Karpas-422 (cell line): ENCODE results near the gene ERCC6L2. TPM values are rescaled to one million over a fixed set of nuclear protein-coding genes. Genes with fewer than 3 reads are reported as not detected.

Source experiments
- DNase-seq: peaks from one replicate; pipeline ENCODE4 v3.0.0-alpha.2; 2015
- H2AFZ ChIP-seq: fragments of 200-600 bp; sonication (generic); 2 replicates; pipeline ENCODE4 v1.6.1; 2014; ENCODE audit warnings: antibody characterized with exemption, low read length, mixed read lengths
- H3K27ac ChIP-seq: fragments of 200-600 bp; sonication (generic); 2 replicates; pipeline ENCODE4 v1.5.1; 2014; ENCODE audit warnings: mild to moderate bottlenecking, low read length, moderate library complexity
- H3K27me3 ChIP-seq: fragments of 200-600 bp; sonication (generic); 2 replicates; pipeline ENCODE4 v1.6.1; 2014; ENCODE audit warnings: low read length, mixed read lengths
- H3K36me3 ChIP-seq: fragments of 200-600 bp; sonication (generic); 2 replicates; pipeline ENCODE4 v1.6.1; 2014; ENCODE audit warnings: low read length, mixed read lengths; ENCODE audit not compliant: insufficient read depth
- H3K4me1 ChIP-seq: fragments of 200-600 bp; sonication (generic); 2 replicates; pipeline ENCODE4 v1.6.1; 2014; ENCODE audit warnings: mild to moderate bottlenecking, low read length, mixed read lengths
- H3K4me2 ChIP-seq: fragments of 200-600 bp; sonication (generic); 2 replicates; pipeline ENCODE4 v1.6.1; 2014; ENCODE audit warnings: low read length, low read depth, mild to moderate bottlenecking; ENCODE audit not compliant: poor library complexity, severe bottlenecking
- H3K4me3 ChIP-seq: fragments of 200-600 bp; sonication (generic); 2 replicates; pipeline ENCODE4 v1.5.1; 2014; ENCODE audit warnings: mild to moderate bottlenecking, antibody characterized with exemption, low read length, mixed read lengths
- H3K79me2 ChIP-seq: fragments of 200-600 bp; sonication (generic); 2 replicates; pipeline ENCODE4 v1.6.1; 2014; ENCODE audit warnings: mild to moderate bottlenecking, low read length, mixed read lengths
- H3K9ac ChIP-seq: fragments of 200-600 bp; sonication (generic); 2 replicates; pipeline ENCODE4 v1.6.0; 2014; ENCODE audit warnings: low read length
- H3K9me2 ChIP-seq: fragments of 200-600 bp; sonication (generic), shearing (Covaris generic); replicated peaks from 2 replicates; pipeline ENCODE4 v1.6.0; 2014; ENCODE audit warnings: mild to moderate bottlenecking, low read length, moderate library complexity; ENCODE audit not compliant: insufficient read depth
- H3K9me3 ChIP-seq: fragments of 300-700, 200-600 bp; sonication (generic); 2 replicates; pipeline ENCODE4 v1.6.1; 2014; ENCODE audit warnings: low read length, mixed read lengths
- H4K20me1 ChIP-seq: fragments of 200-600 bp; sonication (generic); 2 replicates; pipeline ENCODE4 v1.6.1; 2014; ENCODE audit warnings: mild to moderate bottlenecking, antibody characterized with exemption, low read length, low read depth; ENCODE audit not compliant: insufficient read depth
- total RNA-seq: library from RNA; depleted of rRNA; stranded (reverse); fragments of >200 nt; shearing (Covaris generic); gene quantifications from 2 replicates; pipeline ENCODE4 v1.2.3, GENCODE V29; 2014; ENCODE audit warnings: low replicate concordance

Gene ERCC6L2
- total RNA-seq, 1 experiment from 2014 or later, result 54.1 TPM

DNA sequence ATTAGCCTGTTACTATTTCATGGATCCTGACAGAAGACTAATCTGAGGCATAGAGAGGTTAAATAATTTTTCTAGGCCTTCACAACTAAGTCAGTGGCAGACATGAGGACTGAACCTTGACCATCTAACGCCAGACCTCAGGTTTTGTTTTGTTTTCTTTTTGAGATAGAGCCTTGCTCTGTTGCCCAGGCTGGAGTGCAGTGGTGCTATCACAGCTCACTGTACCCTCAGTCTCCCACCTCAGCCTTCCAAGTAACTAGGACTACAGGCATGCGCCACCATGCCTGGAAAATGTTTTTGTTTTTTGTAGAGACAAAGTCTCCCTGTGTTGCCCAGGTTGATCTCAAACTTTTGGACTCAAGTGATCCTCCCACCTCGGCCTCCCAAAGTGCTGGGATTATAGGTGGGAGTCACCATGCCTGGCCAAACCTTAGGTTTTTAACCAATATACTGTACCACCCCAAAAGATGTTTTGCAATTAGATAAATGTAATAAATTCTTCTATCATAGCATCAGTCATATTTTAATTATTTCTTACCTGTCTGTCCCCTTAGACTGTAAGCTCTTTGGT is 35.4 kb downstream of the ERCC6L2 start:
- Histone ChIP-seq H3K27ac (no peak overlapping the region), H3K9me3 (no peaks in the 10 kb centered on the region), H3K9ac (no peak overlapping the region), H3K36me3 (peaks cover 7% of the 10 kb centered on the region; the same call in 1 of the 2 replicates), H3K4me3 (no peak overlapping the region), H3K4me1 (no peaks in the 10 kb centered on the region), H3K4me2 (no peak overlapping the region), H2AFZ (no peak overlapping the region), H3K27me3 (no peaks in the 10 kb centered on the region), H3K79me2 (peaks cover 24% of the 10 kb centered on the region), H3K9me2 (no peaks in the 10 kb centered on the region), H4K20me1 (no peaks in the 10 kb centered on the region)
- no peak for DNase-seq

DNA sequence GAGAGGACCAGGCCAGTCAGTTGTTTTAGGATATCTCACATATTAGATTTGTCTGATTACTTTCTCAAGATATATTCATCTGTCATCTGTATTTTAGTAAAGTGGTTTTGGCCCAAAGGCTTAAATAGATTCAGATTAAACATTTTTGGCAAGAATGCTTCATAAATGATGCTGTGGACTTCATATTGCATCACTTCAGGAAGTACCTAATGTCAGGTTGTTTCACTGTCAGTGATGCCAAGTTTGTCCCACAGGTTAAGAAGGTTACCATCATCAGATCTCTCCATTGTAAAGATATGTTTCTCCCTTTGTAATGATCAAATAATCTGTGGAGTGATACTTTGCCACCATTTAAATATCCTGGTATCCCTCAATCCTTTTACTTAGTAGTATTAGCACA is 37.3 kb downstream of the ERCC6L2 start:
- DNase-seq, result no peak
- Histone ChIP-seq H3K9me2 (no peaks in the 10 kb centered on the region), H4K20me1 (no peaks in the 10 kb centered on the region), H3K27me3 (no peaks in the 10 kb centered on the region), H3K36me3 (peaks cover 7% of the 10 kb centered on the region; the same call in 1 of the 2 replicates), H2AFZ (no peak overlapping the region), H3K79me2 (peaks cover 29% of the 10 kb centered on the region), H3K4me2 (no peak overlapping the region), H3K27ac (no peak overlapping the region), H3K9me3 (no peaks in the 10 kb centered on the region), H3K4me1 (no peaks in the 10 kb centered on the region), H3K4me3 (no peak overlapping the region), H3K9ac (no peak overlapping the region)

DNA sequence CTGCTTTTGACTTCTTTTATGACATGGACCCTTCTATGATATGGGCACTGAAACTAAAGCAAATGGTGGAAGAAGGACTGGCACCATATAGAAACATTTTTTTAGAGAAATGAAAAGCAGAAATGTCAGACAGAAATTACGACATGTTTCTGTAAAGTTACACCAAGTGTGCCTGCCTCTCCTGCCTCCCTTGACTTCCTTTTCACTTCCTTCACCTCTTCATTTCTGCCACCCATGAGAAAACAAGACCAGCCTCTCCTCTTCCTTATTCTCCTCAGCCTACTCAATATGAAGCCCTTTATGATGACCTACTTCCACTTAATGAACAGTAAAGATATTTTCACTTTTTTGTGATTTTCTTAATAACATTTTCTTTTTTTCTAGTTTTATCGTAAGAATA is 44.5 kb downstream of the ERCC6L2 start:
- H3K9ac ChIP-seq, result no peak overlapping the region
- no peak overlapping the region for H3K27ac ChIP-seq
- H3K79me2 ChIP-seq, result peaks cover 13% of the 10 kb centered on the region; the same call in 1 of the 2 replicates
- no peak overlapping the region for H3K4me3 ChIP-seq
- H3K9me3 ChIP-seq, result no peaks in the 10 kb centered on the region
- no peaks in the 10 kb centered on the region for H3K4me1 ChIP-seq
- no peak overlapping the region for H2AFZ ChIP-seq
- H4K20me1 ChIP-seq, result no peaks in the 10 kb centered on the region
- no peaks in the 10 kb centered on the region for H3K27me3 ChIP-seq
- no peaks in the 10 kb centered on the region for H3K9me2 ChIP-seq
- DNase-seq, result no peak
- H3K4me2 ChIP-seq, result no peak overlapping the region
- peaks cover 22% of the 10 kb centered on the region for H3K36me3 ChIP-seq

DNA sequence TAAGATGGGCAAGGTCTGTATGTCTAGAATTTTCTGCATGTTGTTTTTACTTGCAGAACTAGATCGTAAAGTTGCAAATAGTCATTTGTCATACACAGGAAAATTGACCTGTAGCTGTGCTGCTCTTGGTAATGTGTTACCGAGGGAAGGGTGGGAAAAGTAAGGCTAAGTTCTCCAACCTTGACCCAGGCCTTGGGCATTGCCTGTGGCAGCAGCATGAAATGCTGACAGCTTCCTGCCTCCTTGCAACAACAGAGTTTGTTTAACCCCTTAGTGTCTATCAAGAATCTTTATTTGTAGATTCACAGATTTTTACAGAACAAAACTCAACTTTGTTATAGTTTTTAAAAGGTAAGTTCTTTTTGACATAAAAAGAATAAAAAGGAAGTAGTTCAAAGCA is 48.3 kb downstream of the ERCC6L2 start:
- no peak for DNase-seq
- Histone ChIP-seq H3K4me3 (no peak overlapping the region), H3K9me3 (no peaks in the 10 kb centered on the region), H3K9ac (no peak overlapping the region), H3K79me2 (peaks cover 7% of the 10 kb centered on the region; the same call in 1 of the 2 replicates), H2AFZ (no peak overlapping the region), H3K27ac (no peak overlapping the region), H3K27me3 (no peaks in the 10 kb centered on the region), H3K4me1 (no peaks in the 10 kb centered on the region), H3K4me2 (no peak overlapping the region), H3K9me2 (no peaks in the 10 kb centered on the region), H4K20me1 (no peaks in the 10 kb centered on the region), H3K36me3 (peaks cover 38% of the 10 kb centered on the region; the same call in 1 of the 2 replicates)

DNA sequence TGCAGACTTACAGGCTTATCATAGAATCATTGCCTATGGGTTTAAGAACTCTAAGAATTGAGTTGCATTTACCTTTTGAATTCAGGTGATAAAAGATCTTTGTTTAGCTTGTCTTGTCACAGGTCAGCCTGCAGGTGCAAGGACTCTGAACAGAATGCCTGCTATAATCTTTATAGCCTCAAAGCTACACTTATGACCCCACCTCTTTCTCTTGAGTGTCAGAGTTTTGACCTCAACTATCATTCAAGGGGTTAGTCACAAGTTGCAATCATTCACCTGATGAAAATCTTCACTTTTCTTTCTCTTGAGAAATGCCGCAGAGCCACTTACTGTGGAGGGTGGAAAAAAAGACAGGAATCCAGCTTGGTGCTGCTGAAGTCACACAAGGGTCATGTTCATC is 49.5 kb downstream of the ERCC6L2 start:
- Histone ChIP-seq H3K4me3 (no peak overlapping the region), H3K9me2 (no peaks in the 10 kb centered on the region), H3K27me3 (no peaks in the 10 kb centered on the region), H3K36me3 (peaks cover 43% of the 10 kb centered on the region; the same call in 1 of the 2 replicates), H3K9ac (no peak overlapping the region), H3K27ac (no peak overlapping the region), H2AFZ (no peak overlapping the region), H3K4me2 (no peak overlapping the region), H3K79me2 (0 out of 2 replicates have a peak, but pooled peaks cover 4% of the 10 kb centered on the region), H3K9me3 (no peaks in the 10 kb centered on the region), H4K20me1 (no peaks in the 10 kb centered on the region), H3K4me1 (no peaks in the 10 kb centered on the region)
- DNase-seq, result no peak

DNA sequence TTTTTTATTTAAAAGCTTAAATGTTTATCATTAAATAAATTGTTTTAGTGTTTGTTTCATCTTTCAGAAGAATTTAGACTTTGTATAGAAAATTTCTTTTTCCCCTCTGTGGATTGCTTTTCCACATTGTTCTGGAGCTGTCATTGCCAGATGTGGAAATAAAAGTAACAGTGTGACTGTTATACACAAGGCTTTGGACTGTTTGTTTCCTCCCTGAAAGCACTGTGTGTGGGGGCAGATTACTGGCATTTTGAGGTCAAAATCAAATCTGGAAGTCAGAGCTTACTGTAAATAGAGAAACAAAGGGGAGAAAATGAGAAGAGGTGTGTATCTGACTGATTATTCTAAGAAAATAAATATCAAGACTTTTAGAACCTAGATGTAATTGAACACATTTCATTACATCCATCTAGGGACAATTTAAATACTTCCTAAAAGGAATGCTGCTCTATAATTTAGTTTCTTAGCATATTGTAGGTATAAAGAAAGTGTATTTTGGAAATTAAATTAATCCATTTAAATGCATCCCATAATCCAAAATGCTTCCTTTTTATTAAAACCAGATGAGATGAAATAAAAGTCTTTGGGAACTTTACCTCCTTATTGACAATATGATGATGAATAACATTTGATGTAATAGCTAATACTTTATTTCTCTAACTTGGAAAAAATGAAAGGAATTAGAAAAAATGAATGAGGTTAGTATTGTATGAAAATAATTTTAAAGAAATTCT is 51.9 kb downstream of the ERCC6L2 start:
- no peaks in the 10 kb centered on the region for H3K79me2 ChIP-seq
- DNase-seq, result no peak
- H3K9ac ChIP-seq, result no peak overlapping the region
- no peak overlapping the region for H3K4me3 ChIP-seq
- H3K27me3 ChIP-seq, result no peaks in the 10 kb centered on the region
- no peak overlapping the region for H3K4me2 ChIP-seq
- H3K27ac ChIP-seq, result no peak overlapping the region
- no peak overlapping the region for H2AFZ ChIP-seq
- H4K20me1 ChIP-seq, result no peaks in the 10 kb centered on the region
- H3K9me3 ChIP-seq, result no peaks in the 10 kb centered on the region
- no peaks in the 10 kb centered on the region for H3K9me2 ChIP-seq
- no peaks in the 10 kb centered on the region for H3K4me1 ChIP-seq
- H3K36me3 ChIP-seq, result peaks cover 36% of the 10 kb centered on the region; the same call in 1 of the 2 replicates

DNA sequence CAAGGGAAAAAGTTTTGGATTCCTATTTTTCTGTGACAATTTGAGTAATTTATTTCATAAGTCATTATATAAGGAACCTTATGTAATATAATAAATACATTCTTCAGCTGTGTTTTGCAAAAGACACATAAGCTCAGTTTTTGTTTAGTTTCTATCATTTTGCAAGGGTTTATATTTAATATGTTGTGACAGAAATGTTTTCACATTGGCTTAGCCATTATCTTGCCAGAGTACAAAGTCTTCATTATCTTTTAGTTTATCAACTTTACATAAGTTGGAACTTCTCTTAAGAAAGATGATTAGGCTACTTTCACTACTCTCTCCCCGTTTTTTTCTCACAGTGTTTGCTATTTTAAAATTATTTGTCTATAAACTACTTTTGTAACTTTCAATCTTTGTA is 54.8 kb downstream of the ERCC6L2 start:
- H3K9me3 ChIP-seq, result no peaks in the 10 kb centered on the region
- peaks cover 25% of the 10 kb centered on the region; the same call in 1 of the 2 replicates for H3K36me3 ChIP-seq
- no peak for DNase-seq
- no peak overlapping the region for H3K9ac ChIP-seq
- H4K20me1 ChIP-seq, result no peaks in the 10 kb centered on the region
- no peak overlapping the region for H3K4me3 ChIP-seq
- H3K79me2 ChIP-seq, result no peaks in the 10 kb centered on the region
- H3K9me2 ChIP-seq, result no peaks in the 10 kb centered on the region
- H3K4me1 ChIP-seq, result no peaks in the 10 kb centered on the region
- no peak overlapping the region for H3K4me2 ChIP-seq
- no peaks in the 10 kb centered on the region for H3K27me3 ChIP-seq
- no peak overlapping the region for H3K27ac ChIP-seq
- H2AFZ ChIP-seq, result no peak overlapping the region

DNA sequence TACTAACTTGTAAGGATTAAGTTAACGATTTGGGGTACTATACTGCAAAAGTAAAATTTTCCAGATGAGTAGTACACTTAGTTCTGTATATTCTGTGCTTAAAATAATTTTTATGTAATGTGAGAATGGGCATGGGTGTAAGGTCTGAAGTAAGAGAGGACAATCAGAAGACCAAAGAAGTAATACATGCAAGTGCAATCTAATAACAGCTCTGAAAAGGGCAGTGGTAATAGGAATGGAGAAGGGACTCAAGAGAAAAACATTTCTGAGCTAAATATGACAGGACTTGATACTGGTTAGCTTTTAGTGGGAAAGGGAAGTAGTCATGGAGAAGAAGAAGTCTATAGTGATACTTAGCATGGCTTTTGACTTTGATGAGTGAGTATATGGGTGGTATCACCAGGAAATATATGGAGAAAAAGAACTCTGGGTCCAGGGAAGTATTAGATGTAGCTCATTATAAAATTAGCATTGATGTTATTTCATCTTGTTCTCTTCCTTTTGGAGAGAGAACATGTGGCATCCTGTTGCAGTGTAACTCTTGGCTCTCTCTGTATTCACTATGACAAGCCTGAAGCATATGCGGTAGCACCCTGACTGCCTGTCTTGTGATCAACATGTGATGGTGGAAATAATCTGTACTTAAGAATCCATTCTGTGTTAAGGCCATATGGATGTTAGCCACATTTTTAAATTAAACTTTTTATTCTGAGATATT is 60.5 kb downstream of the ERCC6L2 start:
- no peaks in the 10 kb centered on the region for H3K27me3 ChIP-seq
- no peaks in the 10 kb centered on the region for H3K9me2 ChIP-seq
- H3K79me2 ChIP-seq, result peaks cover 8% of the 10 kb centered on the region
- DNase-seq, result no peak
- peaks cover 24% of the 10 kb centered on the region for H3K36me3 ChIP-seq
- no peak overlapping the region for H3K9ac ChIP-seq
- no peak overlapping the region for H2AFZ ChIP-seq
- H3K4me1 ChIP-seq, result no peaks in the 10 kb centered on the region
- no peak overlapping the region for H3K4me2 ChIP-seq
- H3K9me3 ChIP-seq, result no peaks in the 10 kb centered on the region
- no peak overlapping the region for H3K4me3 ChIP-seq
- no peak overlapping the region for H3K27ac ChIP-seq
- H4K20me1 ChIP-seq, result no peaks in the 10 kb centered on the region
